Left forelimb (tissue), 1 donor: ENCODE results near the gene CCL11.

ENCODE experiments used
- DNase-seq: peaks from one replicate; pipeline ENCODE4 v3.0.0-alpha.2; 2018; ENCODE audit warnings: low spot score

Gene CCL11

DNA sequence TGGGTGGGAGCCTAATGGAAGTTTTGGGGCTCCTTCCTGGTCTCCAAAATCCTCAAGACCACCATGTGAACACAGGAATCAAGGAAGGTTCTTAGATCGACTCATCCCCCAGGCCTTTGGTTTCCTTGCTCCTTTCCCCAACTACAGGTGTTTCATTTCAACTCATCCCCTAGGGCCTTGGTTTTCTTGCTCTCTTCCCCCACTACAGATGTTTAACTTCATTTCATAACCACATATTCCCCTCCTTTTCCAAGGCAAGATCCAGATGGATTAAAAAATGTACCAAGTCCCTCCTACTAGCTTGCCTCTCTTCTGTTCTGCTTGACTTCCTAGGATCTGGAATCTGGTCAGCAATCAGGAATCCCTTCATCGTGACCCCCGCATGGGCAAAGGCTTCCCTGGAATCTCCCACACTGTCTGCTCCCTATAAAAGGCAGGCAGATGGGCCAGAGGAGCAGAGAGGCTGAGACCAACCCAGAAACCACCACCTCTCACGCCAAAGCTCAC, at the start of gene CCL11:
TSS of gene CCL11 (plus strand) at position 457 of the 507 bp plus-strand sequence. CDS start 67 bp downstream, outside the sequence.
- no peak for DNase-seq

DNA sequence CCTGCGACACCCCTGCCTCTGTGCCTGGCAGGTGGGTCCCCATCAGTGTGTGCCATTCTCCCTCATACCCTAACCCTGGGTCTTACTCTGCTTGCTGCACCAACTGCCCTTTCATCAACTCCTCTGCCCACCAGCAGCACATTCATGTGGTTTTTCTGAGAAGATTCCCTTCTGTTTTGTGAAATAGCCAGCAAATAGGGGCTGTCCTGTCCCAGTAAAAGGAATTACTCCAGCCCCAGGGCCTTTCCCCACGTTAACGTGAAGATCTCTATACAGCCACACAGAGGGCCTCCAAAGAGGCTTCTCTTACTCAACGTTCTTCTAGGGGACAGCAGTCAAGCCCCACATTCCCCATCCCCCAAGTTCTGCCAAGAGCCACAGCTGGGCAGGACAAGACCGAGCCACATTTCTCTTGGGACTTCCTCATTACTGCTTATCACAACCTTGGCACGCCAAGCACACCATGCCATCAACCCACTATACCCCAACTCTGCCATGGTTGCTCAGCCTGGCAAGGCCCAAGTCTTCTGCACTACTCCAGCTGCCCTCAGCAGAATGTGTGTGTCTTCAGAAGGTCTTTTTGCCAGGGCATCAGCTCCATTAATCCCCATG, 49.2 kb upstream of the CCL11 start:
- no peak for DNase-seq

DNA sequence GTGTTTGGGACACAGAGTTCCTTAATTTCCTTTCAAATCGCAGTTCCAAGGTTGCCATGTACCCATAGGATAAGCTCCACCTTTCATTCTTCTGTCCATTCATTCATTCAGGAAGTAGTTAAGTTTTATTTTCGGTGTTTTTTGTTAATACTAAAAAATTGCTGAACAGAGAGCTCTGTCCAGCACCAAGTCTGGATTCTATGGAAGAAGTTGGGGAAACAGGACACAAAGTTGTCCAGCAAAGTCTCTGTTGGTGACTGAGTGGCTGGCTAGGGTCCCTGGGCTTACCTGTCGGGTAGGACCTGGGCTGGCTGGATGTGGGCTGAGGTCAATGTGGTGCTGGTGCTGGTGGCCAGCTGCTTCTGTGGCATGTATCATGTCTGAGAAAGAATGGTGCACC, 48.1 kb upstream of the CCL11 start:
- DNase-seq = no peak

DNA sequence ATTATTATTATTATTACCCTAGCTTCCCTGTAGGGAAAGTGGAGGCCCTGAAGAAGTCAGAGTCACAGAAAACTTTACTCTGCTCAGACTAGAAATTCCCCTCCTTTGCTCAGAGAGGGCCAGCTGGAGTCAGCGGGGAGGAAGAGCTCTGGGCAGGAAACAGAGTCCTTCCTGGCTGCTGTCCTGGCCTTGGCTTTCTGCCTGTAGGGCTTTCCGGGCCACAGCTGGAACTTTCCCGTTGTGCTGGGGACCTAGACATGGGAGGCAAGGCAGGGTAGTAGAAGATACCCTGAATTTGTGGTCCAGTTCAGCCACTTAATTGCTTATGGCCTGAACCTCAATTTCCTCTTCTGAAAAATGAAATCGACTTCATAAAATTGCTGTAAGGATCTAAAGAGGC, 44.5 kb upstream of the CCL11 start:
- peak; percentile 84 for DNase-seq

DNA sequence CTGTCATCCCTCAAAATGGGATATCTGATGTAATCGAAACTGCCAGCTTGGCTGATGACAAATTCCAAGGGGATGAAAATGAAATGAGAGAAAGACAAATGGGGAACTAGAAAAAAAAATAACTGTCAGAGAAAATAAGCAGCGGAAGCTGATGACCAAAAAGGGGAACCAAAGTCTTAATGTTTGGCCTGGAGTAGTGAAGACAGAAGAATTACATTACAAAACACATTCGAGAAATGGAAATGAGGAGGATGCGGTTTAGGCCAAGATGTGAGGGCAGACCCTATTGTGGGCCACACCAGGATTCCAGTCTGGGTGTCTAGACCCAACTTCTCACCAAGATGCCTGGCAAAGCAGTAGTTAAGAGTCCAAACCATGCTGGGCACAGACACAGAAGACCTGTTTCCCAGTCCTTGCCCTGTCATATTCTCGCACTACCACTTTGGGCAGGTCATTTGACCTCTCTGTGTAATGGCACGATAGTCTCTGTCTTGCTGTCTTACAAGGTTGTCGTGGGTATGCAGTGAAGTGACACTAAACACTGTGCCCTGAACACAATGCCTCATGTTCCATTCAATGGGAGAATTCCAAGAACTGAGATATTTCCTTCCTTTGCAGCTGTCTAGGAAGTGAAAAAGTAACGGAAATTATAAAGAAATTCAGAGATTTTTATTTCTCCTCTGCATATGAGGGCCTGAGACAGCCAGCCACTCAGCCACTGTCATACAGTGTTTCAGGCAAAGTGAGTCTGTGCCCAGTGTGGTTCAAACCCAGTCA, 42.8 kb upstream of the CCL11 start:
- no peak for DNase-seq

DNA sequence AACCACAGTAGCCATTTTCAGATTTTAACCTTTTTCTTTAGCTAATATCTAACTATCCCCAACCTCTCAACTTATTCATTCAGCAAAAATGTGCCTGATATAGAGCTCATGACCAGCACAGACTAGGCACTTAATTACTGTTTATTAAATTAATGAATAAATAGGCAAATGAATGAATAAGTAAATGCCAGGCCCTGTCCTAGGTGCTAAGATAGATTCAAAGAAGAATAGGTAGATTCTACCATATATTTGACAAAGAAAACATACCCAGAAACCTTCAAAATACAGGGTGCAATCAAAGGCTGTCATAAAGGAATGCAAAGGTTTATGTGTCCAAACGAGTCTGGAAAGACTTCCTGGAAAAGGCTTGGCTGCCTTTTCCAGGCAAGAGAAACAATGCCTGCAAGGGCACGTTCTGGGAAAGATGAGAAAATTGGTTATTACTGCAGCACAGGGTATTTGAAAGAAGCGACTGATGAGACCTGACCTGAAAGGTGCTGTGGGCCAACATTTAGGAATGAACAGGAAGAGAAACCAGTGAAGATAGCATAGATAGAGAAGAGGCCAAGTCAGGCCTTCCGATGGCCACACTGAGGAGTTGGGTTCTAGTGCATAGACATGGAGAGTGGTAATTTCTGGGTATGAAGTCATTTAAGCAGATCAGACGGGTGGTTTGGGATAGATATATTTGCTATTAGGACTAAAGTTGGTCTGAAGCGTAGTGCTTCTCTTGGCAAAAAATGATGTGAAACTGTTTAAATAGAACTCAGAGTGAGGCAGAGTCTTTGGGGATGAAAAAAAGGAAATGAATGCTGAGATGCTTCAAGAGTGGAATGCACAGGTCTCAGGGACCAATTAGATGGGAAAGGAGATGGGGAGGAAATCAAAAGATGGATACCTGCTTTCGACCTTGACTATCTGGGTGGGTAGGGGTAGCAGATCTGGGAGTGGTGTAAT, 41.9 kb upstream of the CCL11 start:
- DNase-seq = no peak

DNA sequence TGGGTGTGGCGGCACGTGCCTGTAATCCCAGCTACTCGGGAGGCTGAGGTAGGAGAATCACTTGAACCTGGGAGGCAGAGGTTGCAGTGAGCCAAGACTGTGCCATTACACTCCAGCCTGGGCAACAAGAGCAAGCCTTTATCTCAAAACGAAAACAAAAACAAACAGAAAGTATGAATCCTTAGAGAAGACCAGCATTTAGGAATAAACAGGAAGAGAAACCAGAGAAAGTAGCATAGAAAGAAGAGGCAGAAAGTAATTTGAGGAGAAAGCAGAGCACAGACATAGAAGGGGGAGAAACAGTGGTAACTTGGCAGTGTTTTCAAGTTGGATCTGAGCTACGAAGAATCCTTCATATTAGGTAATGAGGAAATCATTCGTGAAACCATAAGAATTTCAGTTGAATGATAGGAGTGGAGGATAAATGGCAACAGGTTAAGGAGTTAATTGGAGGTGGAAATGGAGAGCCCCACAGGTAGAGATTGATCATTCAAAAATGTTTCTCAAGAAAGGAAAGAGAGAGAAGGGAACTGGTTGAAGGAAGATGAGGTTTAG, 40.1 kb upstream of the CCL11 start:
- DNase-seq = no peak

DNA sequence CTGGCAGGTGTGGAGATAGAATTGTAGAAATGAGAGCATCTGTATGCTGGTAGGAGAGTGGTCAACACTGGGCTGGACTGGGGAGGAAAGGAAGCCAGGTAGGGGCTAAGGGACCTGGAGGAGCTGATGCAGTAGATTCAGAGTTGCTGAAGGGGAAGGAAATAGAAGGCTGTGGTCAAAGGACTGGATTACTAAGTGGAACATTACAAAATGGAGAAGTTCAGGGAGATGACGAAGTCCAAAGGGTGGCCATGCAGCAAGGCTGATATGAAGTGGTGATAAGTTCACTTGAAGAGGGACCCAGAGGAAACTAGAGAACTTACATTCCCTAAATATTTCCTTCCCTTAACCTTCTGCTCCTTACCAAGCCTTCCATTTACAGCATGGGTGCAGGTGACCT, 39.1 kb upstream of the CCL11 start:
- DNase-seq = no peak

DNA sequence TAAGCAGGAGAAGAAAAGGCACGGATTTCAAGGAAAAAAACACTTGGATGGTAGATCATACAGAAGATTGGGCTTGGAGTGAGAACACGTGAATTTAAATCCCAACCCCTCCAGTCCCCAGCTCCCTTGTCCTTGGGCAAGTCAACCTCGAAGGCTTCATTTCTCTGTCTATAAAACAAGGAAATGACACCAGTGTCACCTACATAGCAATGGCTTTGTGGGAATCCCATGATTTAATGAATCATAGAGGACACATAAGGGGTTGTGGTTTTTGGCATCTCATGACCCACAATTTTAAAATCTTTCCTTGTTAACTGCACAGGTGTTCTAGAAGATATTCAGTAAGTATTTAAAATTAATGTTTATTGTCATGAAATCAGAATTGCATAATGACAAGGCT, 38.7 kb upstream of the CCL11 start:
- DNase-seq = no peak

DNA sequence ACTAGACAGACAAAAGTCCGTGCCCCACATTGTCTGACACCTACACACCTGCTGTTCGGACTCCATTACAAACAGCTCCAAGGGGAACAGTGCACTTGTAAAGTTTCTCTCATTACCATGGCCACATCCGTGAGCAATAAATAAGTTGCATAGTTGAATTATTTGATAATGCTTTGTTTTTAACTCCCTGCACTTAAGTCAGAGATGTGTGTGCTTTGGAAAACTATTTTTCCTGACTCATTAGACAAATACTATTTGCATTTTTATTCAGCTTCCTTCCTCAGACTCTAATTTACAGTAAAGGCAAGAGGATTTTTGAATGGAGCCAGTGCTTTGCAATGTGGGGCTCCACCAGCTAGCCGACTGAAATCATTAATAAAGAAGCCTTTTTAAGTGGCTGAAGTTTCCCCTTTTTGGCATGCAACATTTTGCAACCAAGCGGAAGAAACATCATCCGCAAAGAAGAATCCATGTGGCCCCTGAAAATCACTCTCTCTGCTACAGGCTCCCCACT, 37.0 kb upstream of the CCL11 start:
- DNase-seq = no peak

DNA sequence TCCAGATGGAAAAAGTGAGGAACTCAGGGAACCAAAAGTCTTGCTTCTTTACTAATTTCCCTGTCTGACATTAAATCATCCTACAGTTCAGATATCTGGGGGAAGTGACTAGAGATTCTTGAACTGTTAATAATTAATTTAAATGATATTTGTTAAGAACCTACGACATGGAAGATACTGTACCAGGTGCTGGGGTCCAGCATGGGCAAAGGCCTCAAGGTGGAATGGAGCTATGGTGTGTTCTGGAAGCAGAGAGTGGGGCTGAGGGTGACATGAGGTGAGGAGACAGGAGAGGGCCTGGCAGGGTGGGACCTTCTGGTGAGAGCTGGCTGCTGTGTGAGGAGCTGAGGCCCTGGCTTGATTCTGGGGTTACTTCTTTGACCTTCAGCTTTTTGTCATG, 36.5 kb upstream of the CCL11 start:
- DNase-seq = no peak

DNA sequence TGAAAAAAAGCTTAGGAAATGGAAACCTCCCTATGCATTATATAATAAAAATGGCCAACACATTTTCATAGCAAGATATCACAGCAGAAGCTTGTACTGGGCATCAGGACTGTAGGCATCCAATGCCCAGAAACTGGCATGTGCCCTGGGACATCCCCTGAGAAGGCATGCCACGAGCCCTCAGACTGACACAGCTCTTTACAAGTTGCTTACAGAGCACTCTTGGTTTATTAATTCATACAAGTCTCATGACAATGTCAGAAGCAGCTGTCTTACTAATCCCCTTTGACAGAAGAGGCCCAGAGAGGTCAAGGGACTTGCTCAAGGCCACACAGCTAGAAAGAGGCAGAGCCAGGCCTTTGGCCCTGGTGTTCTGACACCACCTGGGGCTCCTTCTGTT, 36.1 kb upstream of the CCL11 start:
- DNase-seq = no peak

DNA sequence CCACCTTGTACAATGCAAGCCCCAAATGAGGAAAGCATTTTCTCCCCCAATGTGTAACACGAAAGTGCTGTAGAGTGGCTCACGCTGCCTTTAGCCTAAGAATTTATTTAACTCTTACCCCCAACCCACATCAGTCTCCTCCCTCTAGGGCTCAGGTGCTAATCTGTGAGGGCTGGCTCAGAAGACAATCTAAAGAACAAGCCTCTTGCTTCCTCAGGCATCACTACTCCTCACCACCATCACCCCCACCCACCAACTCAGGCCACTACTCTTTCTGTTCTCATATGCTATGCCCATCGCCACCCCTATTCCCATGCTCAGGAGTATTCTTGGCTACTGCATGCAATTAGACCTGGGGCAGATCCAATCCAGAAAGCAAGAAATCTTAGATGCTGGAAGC, 34.4 kb upstream of the CCL11 start:
- no peak for DNase-seq

DNA sequence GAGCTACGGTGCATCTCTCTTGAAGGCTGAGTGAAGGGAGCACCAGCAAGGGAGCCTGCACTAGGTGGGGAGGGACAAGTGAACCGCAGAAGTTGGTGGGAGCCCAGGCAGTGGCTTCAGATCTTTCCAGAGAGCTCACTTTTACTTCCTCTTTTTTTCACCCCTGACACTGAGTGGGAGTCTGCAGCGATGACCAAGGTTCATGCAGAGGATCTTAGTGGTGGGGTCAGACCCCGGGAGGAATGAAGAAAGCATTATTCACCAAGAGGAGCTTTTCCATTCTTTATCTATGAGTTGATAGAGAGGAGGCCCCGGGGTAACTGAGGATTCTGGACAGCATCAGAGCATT, 33.5 kb upstream of the CCL11 start:
- DNase-seq = no peak

DNA sequence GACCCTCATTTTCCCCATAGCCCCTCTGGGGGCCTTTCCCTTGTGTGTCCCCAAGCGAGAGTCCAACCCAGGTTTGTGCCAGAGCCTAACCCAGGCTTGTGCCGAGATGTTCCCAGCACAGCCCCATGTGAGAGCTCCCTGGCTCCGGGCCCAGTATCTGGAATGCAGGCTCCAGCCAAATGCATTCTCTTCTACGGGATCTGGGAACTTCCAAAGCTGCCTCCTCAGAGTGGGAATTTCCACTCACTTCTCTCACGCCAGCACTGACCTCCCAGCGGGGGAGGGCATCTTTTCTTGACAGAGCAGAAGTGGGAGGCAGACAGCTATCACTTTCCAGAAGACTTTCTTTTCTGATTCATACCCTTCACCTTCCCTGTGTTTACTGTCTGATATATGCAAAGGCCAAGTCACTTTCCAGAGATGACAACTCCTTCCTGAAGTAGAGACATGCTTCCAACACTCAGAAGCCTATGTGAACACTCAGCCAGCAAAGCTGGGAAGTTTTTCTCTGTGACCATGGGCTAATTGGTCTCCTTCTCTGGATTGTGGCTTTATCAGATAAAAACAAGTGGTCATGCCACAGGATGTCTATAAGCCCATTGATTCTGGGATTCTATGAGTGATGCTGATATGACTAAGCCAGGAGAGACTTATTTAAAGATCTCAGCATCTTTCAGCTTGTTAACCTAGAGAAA, 33.0 kb upstream of the CCL11 start:
- peak; percentile 93 for DNase-seq

DNA sequence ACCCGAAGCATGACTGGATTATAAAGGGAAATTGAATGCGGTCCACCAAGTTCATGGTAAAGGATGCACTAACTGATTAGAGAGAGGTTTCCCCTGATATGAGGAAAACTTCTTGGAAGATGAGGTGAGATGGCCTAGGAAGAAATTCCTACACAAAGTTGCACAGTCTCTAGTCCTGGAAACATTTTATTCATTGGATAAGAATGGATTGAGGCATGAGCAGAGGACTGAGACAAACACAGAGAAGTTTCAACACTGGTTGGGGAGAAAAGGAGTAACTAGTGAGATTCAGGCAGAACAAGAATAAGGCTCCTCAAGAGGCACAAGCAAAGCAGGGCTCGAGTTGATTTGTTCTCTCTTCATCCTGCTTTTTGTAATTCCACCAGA, 32.4 kb upstream of the CCL11 start:
- no peak for DNase-seq

DNA sequence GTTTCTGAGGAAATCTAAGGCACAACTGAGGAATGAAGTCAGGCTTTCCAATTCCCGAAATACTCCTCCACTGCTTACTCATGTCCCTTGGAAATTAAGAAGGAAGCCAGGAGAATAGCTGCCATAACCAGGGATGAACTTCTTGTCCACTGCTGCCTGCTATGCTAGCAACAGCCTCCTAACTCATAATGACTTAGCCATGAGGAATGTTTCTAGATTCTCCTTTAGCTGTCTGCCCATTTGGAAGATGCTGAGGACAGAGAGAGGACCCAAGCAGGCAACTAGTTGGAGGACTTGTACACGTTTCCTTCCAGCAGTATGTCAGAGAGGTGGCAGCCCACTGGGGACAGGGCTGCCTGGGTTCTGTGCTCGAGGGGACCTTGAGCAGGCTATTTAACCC, 31.4 kb upstream of the CCL11 start:
- no peak for DNase-seq

DNA sequence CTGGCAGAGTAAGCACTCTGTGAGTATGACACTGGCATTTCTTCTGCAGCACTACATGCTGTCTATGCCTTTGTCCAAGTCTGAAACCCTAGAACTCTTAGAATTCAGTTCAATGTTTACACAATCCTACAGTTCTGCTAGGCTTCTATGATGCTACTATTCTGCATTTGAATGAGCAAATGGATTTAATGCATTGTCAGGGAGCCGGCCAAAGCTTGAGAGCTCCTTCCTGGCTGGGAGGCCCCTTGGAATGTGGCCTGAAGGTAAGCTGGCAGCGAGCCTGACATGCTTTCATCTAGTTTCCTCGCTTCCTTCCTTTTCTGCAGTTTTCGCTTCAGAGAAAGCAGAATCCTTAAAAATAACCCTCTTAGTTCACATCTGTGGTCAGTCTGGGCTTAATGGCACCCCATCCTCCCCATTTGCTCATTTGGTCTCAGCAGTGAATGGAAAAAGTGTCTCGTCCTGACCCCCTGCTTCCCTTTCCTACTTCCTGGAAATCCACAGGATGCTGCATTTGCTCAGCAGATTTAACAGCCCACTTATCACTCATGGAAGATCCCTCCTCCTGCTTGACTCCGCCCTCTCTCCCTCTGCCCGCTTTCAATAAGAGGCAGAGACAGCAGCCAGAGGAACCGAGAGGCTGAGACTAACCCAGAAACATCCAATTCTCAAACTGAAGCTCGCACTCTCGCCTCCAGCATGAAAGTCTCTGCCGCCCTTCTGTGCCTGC, 30.7 kb upstream of the CCL11 start, which contains the start of gene CCL2:
TSS of gene CCL2 (plus strand) at position 635 of the 730 bp plus-strand sequence. CDS start at position 700, 65 bp downstream.
- DNase-seq = peak; percentile 84

DNA sequence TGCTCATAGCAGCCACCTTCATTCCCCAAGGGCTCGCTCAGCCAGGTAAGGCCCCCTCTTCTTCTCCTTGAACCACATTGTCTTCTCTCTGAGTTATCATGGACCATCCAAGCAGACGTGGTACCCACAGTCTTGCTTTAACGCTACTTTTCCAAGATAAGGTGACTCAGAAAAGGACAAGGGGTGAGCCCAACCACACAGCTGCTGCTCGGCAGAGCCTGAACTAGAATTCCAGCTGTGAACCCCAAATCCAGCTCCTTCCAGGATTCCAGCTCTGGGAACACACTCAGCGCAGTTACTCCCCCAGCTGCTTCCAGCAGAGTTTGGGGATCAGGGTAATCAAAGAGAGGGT, 30.2 kb upstream of the CCL11 start:
- DNase-seq = no peak

DNA sequence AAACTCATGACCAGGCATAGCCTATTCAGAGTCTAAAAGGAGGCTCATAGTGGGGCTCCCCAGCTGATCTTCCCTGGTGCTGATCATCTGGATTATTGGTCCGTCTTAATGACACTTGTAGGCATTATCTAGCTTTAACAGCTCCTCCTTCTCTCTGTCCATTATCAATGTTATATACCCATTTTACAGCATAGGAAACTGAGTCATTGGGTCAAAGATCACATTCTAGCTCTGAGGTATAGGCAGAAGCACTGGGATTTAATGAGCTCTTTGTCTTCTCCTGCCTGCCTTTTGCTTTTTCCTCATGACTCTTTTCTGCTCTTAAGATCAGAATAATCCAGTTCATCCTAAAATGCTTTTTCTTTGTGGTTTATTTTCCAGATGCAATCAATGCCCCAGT, 29.7 kb upstream of the CCL11 start:
- no peak for DNase-seq
